Aorta (tissue), 5 donors: ENCODE measurements around the gene IRAK2. TPM values are rescaled to one million over a fixed set of nuclear protein-coding genes. Genes with fewer than 3 reads are reported as not detected.

Experiments
- ATAC-seq: fragments of 200-7000 bp; cut with Tn5 transposase; one replicate; pipeline ENCODE4 v1.9.1; 2022; ENCODE audit warnings: moderate library complexity; ENCODE audit not compliant: low FRiP score
- DNase-seq, 2 donors: peaks; one replicate each; pipeline ENCODE4 v3.0.0-alpha.2; 2020
- H3K27ac ChIP-seq, 2 donors: one replicate each; pipeline ENCODE4 v1.5.1; 2013; ENCODE audit warnings: low read length in 2 of 2, mild to moderate bottlenecking in 2 of 2, moderate library complexity in 2 of 2, control low read depth in 1 of 2, inconsistent platforms in 1 of 2, low read depth in 1 of 2
- H3K27me3 ChIP-seq, 2 donors: one replicate each; pipeline ENCODE4 v1.6.1; 2013; ENCODE audit warnings: control low read depth in 1 of 2, low read length in 1 of 2, mild to moderate bottlenecking in 1 of 2, moderate library complexity in 1 of 2; ENCODE audit not compliant: insufficient read depth in 2 of 2, control insufficient read depth in 1 of 2
- H3K36me3 ChIP-seq, 2 donors: one replicate each; pipeline ENCODE4 v1.6.1; 2013; ENCODE audit warnings: control low read depth in 1 of 2, low read length in 1 of 2, mild to moderate bottlenecking in 1 of 2; ENCODE audit not compliant: insufficient read depth in 2 of 2, control insufficient read depth in 1 of 2
- H3K4me1 ChIP-seq, 2 donors: one replicate each; pipeline ENCODE4 v1.6.1; 2013; ENCODE audit warnings: low read length in 2 of 2, control low read depth in 1 of 2, mild to moderate bottlenecking in 1 of 2, moderate library complexity in 1 of 2; ENCODE audit not compliant: insufficient read depth in 2 of 2, control insufficient read depth in 1 of 2
- H3K4me3 ChIP-seq, 2 donors: one replicate each; pipeline ENCODE4 v1.5.1; 2013; ENCODE audit warnings: low read length in 2 of 2, control low read depth in 1 of 2, mild to moderate bottlenecking in 1 of 2
- H3K9me3 ChIP-seq: one replicate; pipeline ENCODE4 v1.6.1; 2013; ENCODE audit warnings: mild to moderate bottlenecking, low read length; ENCODE audit not compliant: control insufficient read depth
- WGBS, 2 donors: extraction: QIAGEN DNeasy Blood & Tissue Kit; methylation state at CpG; one replicate each; pipeline ENCODE4 v1.1.7; 2013; 5-methylcytosine and 5-hydroxymethylcytosine counted together
- intact Hi-C, 2 donors: fragments of 100-400 bp; cut with DNase I; formaldehyde crosslinking; loops; one replicate each; pipeline versions ENCODE4 v1.14.2 to v1.15.0; 2022
- polyA plus RNA-seq, 2 donors: library from polyadenylated mRNA; stranded (reverse); fragments of 200-250 nt; gene quantifications; one replicate each; pipeline ENCODE4 v1.2.3, GENCODE V29; 2013
- total RNA-seq, 2 donors: library from RNA; stranded (reverse); fragmentation: NEBNext Ultra II Directional; extraction: Animal tissue kit (Norgen Biotek cat#: 25700); gene quantifications; one replicate each; pipeline ENCODE4 v1.2.1, GENCODE V29; 2021
- donor health status: healthy with polysubstance abuse.
- donor health status: Bipolar disorder and iron deficiency.
- donor health status: DM: no; HTN: no; CAD: no.
- donor health status: DM: no; HTN: no; CAD: no.
- donor health status: DM: yes; HTN: yes; CAD: no.

IRAK2 gene
- total and polyA plus RNA-seq, 4 donors = 1.7 to 8.3 (median 4.8) TPM

DNA sequence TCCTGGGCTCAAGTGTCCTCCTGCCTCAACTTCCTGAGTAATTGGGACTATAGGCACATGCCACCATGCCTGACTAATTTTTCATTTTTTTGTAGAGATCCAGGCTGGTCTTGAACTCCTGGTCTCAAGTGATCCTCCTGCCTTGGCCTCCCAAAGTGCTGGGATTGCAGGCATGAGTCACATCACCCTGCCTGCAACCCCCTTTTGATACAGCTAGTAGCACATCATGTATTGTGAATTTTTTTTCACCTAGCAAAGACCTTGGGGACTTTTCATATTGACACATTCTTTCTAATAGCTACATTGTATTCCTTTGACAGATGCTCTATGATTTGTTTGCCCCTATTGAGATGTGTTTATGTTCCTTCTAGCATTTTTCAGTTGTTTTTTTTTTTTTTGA is 14.2 kb downstream of the IRAK2 start:
- Histone ChIP-seq H3K27me3 (no peaks in the 10 kb centered on the region), H3K36me3 (peaks cover 0 to 2% of the 10 kb centered on the region in 2 donors), H3K4me3 (no peak overlapping the region), H3K27ac (no peak overlapping the region), H3K4me1 (no peaks in the 10 kb centered on the region), H3K9me3 (no peaks in the 10 kb centered on the region)
- intact Hi-C loops = no loop called here
- DNase-seq = no peak
- no peak for ATAC-seq

GRCh38 chr3:10180289-10180688 is 15.6 kb downstream of the IRAK2 start:
- Histone ChIP-seq H3K4me1 (no peaks in the 10 kb centered on the region), H3K9me3 (no peaks in the 10 kb centered on the region), H3K27ac (no peak overlapping the region), H3K4me3 (no peak overlapping the region), H3K36me3 (peaks cover 0 to 2% of the 10 kb centered on the region in 2 donors), H3K27me3 (no peaks in the 10 kb centered on the region)
- no peak for ATAC-seq
- intact Hi-C loops = no loop called here
- 97 to 100% methylated on average over 2 of the region's 2 CpGs for WGBS, 2 donors
- DNase-seq = no peak

GRCh38 chr3:10180738-10181295 is 16.1 kb downstream of the IRAK2 start:
- H3K36me3 ChIP-seq = peaks cover 0 to 2% of the 10 kb centered on the region in 2 donors
- H3K9me3 ChIP-seq = no peaks in the 10 kb centered on the region
- 82 to 91% methylated on average over 10 of the region's 10 CpGs for WGBS, 2 donors
- ATAC-seq = peak; percentile 33
- no peak overlapping the region for H3K4me3 ChIP-seq
- no peak overlapping the region for H3K27ac ChIP-seq
- no peak for DNase-seq
- intact Hi-C loops = no loop called here
- no peaks in the 10 kb centered on the region for H3K4me1 ChIP-seq
- H3K27me3 ChIP-seq = no peaks in the 10 kb centered on the region

DNA sequence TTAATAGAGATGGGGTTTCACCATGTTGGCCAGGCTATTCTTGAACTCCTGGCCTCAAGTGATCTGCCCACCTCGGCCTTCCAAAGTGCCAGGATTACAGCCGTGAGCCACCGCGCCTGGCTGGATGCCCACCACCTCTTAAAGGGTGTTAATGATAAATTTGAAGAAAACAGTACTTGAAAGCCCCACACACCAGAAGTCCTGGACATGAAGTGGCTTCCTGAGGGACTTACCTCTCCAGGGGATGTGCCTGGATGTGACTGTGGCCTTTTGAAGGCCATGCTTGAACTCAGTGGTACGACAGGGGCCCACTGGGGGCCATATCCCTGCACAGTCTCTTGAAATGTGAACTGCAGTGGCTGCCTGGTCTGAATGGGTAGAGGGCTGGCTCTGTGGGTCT is 18.2 kb downstream of the IRAK2 start:
- Histone ChIP-seq H3K4me1 (no peaks in the 10 kb centered on the region), H3K9me3 (no peaks in the 10 kb centered on the region), H3K27me3 (no peaks in the 10 kb centered on the region), H3K36me3 (peaks cover 0 to 2% of the 10 kb centered on the region in 2 donors), H3K4me3 (no peak overlapping the region), H3K27ac (no peak overlapping the region)
- intact Hi-C loops = no loop called here
- ATAC-seq (no peak), DNase-seq (no peak)
- whole genome bisulfite sequencing, 2 donors = 81 to 88% methylated on average over 5 of the region's 5 CpGs

- no peak overlapping the region for H3K4me3 ChIP-seq
- H3K9me3 ChIP-seq = no peaks in the 10 kb centered on the region
- no peak for DNase-seq
- no peaks in the 10 kb centered on the region for H3K36me3 ChIP-seq
- 83 to 88% methylated on average over 2 of the region's 2 CpGs for WGBS, 2 donors
- H3K27ac ChIP-seq = no peak overlapping the region
- ATAC-seq = no peak
- intact Hi-C loops = no loop called here
- H3K4me1 ChIP-seq = peaks cover 4 to 5% of the 10 kb centered on the region in 2 donors
- no peaks in the 10 kb centered on the region for H3K27me3 ChIP-seq
Observed at GRCh38 chr3:10184250-10184649, 19.5 kb downstream of the IRAK2 start.

- 59% methylated on average over 12 of the region's 12 CpGs for WGBS, 2 donors
- Histone ChIP-seq H3K27ac (peak overlapping the region; percentile 19 to 63), H3K36me3 (no peaks in the 10 kb centered on the region), H3K4me3 (no peak overlapping the region), H3K4me1 (peaks cover 5 to 8% of the 10 kb centered on the region in 2 donors), H3K9me3 (no peaks in the 10 kb centered on the region), H3K27me3 (no peaks in the 10 kb centered on the region)
- intact Hi-C loops = no loop called here
- no peak for DNase-seq
- no peak for ATAC-seq
Observed at GRCh38 chr3:10185804-10186762, 21.4 kb downstream of the IRAK2 start.

- no peak overlapping the region for H3K4me3 ChIP-seq
- WGBS, 2 donors = 93 to 94% methylated on average over 4 of the region's 4 CpGs
- ATAC-seq (no peak), DNase-seq (no peak)
- H3K9me3 ChIP-seq = no peaks in the 10 kb centered on the region
- intact Hi-C loops = no loop called here
- no peaks in the 10 kb centered on the region for H3K36me3 ChIP-seq
- no peaks in the 10 kb centered on the region for H3K27me3 ChIP-seq
- no peak overlapping the region for H3K27ac ChIP-seq
- peaks cover 5 to 12% of the 10 kb centered on the region in 2 donors for H3K4me1 ChIP-seq
Observed at GRCh38 chr3:10187290-10187876, 22.7 kb downstream of the IRAK2 start.

DNA sequence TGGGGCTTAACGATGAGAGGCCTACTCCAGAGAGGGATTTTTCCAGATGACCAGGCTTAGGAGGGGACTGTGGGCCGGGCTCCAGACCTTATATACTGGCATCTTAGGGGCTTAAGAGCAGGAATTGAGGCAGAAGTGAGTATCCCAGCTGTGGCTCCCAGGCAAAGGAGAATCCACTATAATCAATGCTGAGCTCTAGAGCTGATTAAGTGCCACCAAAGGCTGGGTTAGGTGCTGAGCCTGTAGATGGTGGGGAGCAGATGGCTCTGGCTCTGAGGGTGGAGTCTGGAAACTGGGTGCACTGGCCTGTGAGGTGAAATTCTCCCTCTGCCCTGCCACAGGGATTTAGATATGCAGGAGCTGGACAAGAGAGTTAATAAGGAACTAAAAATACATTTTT is 23.2 kb downstream of the IRAK2 start:
- intact Hi-C loops = no loop called here
- Histone ChIP-seq H3K27ac (no peak overlapping the region), H3K9me3 (no peaks in the 10 kb centered on the region), H3K4me1 (peaks cover 9 to 12% of the 10 kb centered on the region in 2 donors), H3K4me3 (no peak overlapping the region), H3K36me3 (no peaks in the 10 kb centered on the region), H3K27me3 (no peaks in the 10 kb centered on the region)
- ATAC-seq (no peak), DNase-seq (no peak)
- WGBS, 2 donors = 94% methylated on average over 2 of the region's 2 CpGs
